Fibroblast of mammary gland (primary cell): ENCODE results near the gene POLR2A.

ENCODE experiments used
- DNase-seq: peaks from one replicate; pipeline ENCODE4 v3.0.0-alpha.2; 2010; ENCODE audit warnings: low read depth
- H3K4me3 ChIP-seq: 2 replicates; pipeline ENCODE4 v1.5.1; 2011; ENCODE audit warnings: low read depth, mild to moderate bottlenecking, low read length, moderate library complexity; ENCODE audit not compliant: control insufficient read depth
- TF ChIP-seq, protein P1 (sequence below): conservative IDR thresholded peaks from 2 replicates; pipeline ENCODE4 v1.5.1; 2011; ENCODE audit warnings: low read depth, low read length, inconsistent platforms; ENCODE audit not compliant: control insufficient read depth, insufficient read depth

Gene POLR2A

DNA sequence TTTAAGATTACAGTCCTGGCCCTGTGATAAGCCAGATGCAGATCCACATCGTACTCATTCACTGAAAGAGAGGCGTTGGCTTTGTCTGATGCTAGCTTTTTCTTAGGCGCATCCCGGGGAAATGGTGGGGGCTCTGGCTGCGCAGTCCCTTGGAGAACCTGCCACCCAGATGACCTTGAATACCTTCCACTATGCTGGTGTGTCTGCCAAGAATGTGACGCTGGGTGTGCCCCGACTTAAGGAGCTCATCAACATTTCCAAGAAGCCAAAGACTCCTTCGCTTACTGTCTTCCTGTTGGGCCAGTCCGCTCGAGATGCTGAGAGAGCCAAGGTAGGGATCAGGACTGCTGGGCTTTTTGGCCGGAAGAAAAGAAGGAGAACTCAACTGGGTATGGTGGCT lies 24.0 kb downstream of the POLR2A start:
- H3K4me3 ChIP-seq, result no peak overlapping the region
- DNase-seq, result no peak
- TF ChIP-seq, protein P1, sequence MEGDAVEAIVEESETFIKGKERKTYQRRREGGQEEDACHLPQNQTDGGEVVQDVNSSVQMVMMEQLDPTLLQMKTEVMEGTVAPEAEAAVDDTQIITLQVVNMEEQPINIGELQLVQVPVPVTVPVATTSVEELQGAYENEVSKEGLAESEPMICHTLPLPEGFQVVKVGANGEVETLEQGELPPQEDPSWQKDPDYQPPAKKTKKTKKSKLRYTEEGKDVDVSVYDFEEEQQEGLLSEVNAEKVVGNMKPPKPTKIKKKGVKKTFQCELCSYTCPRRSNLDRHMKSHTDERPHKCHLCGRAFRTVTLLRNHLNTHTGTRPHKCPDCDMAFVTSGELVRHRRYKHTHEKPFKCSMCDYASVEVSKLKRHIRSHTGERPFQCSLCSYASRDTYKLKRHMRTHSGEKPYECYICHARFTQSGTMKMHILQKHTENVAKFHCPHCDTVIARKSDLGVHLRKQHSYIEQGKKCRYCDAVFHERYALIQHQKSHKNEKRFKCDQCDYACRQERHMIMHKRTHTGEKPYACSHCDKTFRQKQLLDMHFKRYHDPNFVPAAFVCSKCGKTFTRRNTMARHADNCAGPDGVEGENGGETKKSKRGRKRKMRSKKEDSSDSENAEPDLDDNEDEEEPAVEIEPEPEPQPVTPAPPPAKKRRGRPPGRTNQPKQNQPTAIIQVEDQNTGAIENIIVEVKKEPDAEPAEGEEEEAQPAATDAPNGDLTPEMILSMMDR, result no peak

DNA sequence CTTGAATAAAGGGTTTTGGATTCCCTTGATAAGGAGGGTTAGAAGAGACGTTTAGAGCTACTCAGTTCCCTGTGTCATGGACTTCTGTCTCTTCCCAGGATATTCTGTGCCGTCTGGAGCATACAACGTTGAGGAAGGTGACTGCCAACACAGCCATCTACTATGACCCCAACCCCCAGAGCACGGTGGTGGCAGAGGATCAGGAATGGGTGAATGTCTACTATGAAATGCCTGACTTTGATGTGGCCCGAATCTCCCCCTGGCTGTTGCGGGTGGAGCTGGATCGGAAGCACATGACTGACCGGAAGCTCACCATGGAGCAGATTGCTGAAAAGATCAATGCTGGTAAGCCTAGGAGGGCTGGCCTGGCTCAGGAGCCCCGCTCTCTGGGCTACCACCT lies 24.7 kb downstream of the POLR2A start:
- DNase-seq, result no peak
- no peak overlapping the region for H3K4me3 ChIP-seq
- TF ChIP-seq, protein P1, result no peak

DNA sequence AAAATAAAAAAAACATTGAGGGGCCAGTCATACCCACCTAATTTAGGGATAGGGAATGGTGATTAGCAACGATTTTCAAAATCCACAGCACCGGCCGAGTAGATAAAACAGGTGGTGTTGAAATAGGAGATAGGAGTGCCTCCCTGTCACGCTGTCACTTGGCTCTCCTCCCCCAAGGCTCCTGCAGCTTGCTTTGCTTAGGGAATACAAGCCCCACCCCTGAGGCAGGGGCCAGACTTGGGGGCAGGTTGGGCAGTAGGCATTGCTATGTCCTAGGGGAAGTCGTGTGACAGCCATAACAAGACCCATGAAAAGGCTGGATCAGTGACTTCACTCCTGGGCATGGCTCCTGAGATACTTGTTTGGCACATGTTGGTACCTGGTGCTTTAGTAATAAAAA lies 25.8 kb downstream of the POLR2A start:
- TF ChIP-seq, protein P1, result no peak
- H3K4me3 ChIP-seq, result no peak overlapping the region
- no peak for DNase-seq

DNA sequence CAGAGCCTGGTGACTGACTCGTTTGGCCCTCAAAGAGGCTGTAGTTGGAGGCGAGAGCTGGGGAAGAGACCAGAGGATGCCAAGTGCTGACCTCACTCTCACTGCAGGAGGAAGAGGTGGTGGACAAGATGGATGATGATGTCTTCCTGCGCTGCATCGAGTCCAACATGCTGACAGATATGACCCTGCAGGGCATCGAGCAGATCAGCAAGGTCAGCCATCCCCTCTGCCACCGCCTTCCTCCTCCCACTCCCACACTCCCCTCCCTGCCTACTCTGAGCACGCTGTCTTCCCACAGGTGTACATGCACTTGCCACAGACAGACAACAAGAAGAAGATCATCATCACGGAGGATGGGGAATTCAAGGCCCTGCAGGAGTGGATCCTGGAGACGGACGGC lies 26.9 kb downstream of the POLR2A start:
- DNase-seq, result peak; percentile 67
- no peak overlapping the region for H3K4me3 ChIP-seq
- TF ChIP-seq, protein P1, result no peak

DNA sequence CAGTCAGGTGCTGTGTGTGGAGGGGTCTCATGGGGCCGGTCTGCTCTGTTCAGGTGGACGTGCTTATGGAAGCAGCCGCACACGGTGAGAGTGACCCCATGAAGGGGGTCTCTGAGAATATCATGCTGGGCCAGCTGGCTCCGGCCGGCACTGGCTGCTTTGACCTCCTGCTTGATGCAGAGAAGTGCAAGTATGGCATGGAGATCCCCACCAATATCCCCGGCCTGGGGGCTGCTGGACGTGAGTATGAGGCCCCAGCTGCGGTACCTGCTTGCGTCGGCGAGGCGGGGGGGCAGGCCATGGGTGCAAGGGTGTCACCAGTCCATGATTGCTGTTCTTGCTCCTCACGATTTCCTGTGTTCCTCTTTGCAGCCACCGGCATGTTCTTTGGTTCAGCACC lies 27.9 kb downstream of the POLR2A start:
- no peak overlapping the region for H3K4me3 ChIP-seq
- DNase-seq, result no peak
- TF ChIP-seq, protein P1, result no peak

DNA sequence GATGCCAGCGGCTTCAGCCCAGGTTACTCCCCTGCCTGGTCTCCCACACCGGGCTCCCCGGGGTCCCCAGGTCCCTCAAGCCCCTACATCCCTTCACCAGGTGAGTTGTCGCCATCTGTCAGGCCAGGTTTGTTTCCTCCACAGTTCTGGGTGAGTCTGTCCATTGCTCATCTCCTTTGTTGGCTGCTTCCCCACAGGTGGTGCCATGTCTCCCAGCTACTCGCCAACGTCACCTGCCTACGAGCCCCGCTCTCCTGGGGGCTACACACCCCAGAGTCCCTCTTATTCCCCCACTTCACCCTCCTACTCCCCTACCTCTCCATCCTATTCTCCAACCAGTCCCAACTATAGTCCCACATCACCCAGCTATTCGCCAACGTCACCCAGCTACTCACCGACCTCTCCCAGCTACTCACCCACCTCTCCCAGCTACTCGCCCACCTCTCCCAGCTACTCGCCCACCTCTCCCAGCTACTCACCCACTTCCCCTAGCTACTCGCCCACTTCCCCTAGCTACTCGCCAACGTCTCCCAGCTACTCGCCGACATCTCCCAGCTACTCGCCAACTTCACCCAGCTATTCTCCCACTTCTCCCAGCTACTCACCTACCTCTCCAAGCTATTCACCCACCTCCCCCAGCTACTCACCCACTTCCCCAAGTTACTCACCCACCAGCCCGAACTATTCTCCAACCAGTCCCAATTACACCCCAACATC lies 28.8 kb downstream of the POLR2A start:
- no peak for DNase-seq
- TF ChIP-seq, protein P1, result no peak
- no peak overlapping the region for H3K4me3 ChIP-seq

DNA sequence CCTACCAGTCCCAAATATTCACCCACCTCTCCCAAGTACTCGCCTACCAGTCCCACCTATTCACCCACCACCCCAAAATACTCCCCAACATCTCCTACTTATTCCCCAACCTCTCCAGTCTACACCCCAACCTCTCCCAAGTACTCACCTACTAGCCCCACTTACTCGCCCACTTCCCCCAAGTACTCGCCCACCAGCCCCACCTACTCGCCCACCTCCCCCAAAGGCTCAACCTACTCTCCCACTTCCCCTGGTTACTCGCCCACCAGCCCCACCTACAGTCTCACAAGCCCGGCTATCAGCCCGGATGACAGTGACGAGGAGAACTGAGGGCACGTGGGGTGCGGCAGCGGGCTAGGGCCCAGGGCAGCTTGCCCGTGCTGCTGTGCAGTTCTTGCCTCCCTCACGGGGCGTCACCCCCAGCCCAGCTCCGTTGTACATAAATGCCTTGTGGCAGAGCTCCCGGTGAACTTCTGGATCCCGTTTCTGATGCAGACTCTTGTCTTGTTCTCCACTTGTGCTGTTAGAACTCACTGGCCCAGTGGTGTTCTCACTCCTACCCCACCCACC lies 29.8 kb downstream of the POLR2A start:
- DNase-seq, result no peak
- H3K4me3 ChIP-seq, result no peak overlapping the region
- TF ChIP-seq, protein P1, result no peak
